HG03354 (cell line): ENCODE measurements around the gene EVI5L.
A peak's percentile ranks its signal among the peaks of the same experiment; 100 is the strongest.
"Not testable (repeated sequence)": the region's sequence is repeated elsewhere in the genome, so short reads cannot be mapped to it uniquely, and the experiment has no call there.

ENCODE experiments used
- ATAC-seq: cut with Tn5 transposase; IDR thresholded peaks from one replicate; pipeline ENCODE4 v1.9.1; 2021; ENCODE audit warnings: mild to moderate bottlenecking; ENCODE audit not compliant: unreplicated experiment, poor library complexity, severe bottlenecking

Gene EVI5L

GRCh38 chr19:7829561-7830271, at the start of gene EVI5L:
EVI5L (plus strand) TSS chr19:7830218; CDS start chr19:7846543, 16,325 bp downstream.
- peak; percentile 87 for ATAC-seq

- ATAC-seq: no peak
These were observed 48.9 kb upstream of the EVI5L start for GRCh38 chr19:7781157-7781556.

- ATAC-seq: no peak
These were observed 46.0 kb upstream of the EVI5L start for GRCh38 chr19:7783991-7784423.

- ATAC-seq: no peak
These were observed 45.2 kb upstream of the EVI5L start for GRCh38 chr19:7784856-7785255.

- no peak for ATAC-seq
These were observed 42.9 kb upstream of the EVI5L start for GRCh38 chr19:7787141-7787540.

GRCh38 chr19:7787602-7788177, 42.3 kb upstream of the EVI5L start:
- no peak for ATAC-seq

GRCh38 chr19:7788178-7788932, 41.7 kb upstream of the EVI5L start:
- no peak for ATAC-seq

- no peak for ATAC-seq
These were observed 41.1 kb upstream of the EVI5L start for GRCh38 chr19:7788933-7789323.

- no peak for ATAC-seq
These were observed 40.6 kb upstream of the EVI5L start for GRCh38 chr19:7789447-7789846.

- ATAC-seq: no peak
These were observed 39.6 kb upstream of the EVI5L start for GRCh38 chr19:7790416-7790815.

- no peak for ATAC-seq
These were observed 37.7 kb upstream of the EVI5L start for GRCh38 chr19:7792281-7792680.

GRCh38 chr19:7792701-7793100, 37.3 kb upstream of the EVI5L start:
- ATAC-seq: not testable (repeated sequence)

- ATAC-seq: no peak
These were observed 36.5 kb upstream of the EVI5L start for GRCh38 chr19:7793493-7793892.

GRCh38 chr19:7795555-7796161, 34.4 kb upstream of the EVI5L start:
- no peak for ATAC-seq

- ATAC-seq: no peak
These were observed 30.2 kb upstream of the EVI5L start for GRCh38 chr19:7799640-7800355.

GRCh38 chr19:7801020-7801570, 28.9 kb upstream of the EVI5L start:
- ATAC-seq: no peak

GRCh38 chr19:7806234-7806633, 23.8 kb upstream of the EVI5L start:
- ATAC-seq: no peak

- ATAC-seq: no peak
These were observed 23.1 kb upstream of the EVI5L start for GRCh38 chr19:7806876-7807275.

- ATAC-seq: no peak
These were observed 21.9 kb upstream of the EVI5L start for GRCh38 chr19:7808108-7808507.

- no peak for ATAC-seq
These were observed 18.0 kb upstream of the EVI5L start for GRCh38 chr19:7811989-7812388.
